Epithelial cell of esophagus (primary cell): ENCODE results near the gene AGT.
"Not testable (repeated sequence)": the region's sequence is repeated elsewhere in the genome, so short reads cannot be mapped to it uniquely, and the experiment has no call there.

Experiments
- DNase-seq: peaks from one replicate; pipeline ENCODE4 v3.0.0; 2010; ENCODE audit warnings: low read depth
- H3K4me3 ChIP-seq: 2 replicates; pipeline ENCODE4 v1.5.1; 2011; ENCODE audit warnings: mild to moderate bottlenecking, low read length, control low read depth
- CTCF ChIP-seq: IDR thresholded peaks from 2 replicates; pipeline ENCODE4 v1.5.1; 2011; ENCODE audit warnings: low read depth, mild to moderate bottlenecking, low read length, control low read depth, inconsistent platforms; ENCODE audit not compliant: insufficient read depth; ENCODE audit errors: missing control alignments

AGT gene

GRCh38 chr1:230728710-230729392, 14.9 kb upstream of the AGT start:
- no peak overlapping the region for H3K4me3 ChIP-seq
- DNase-seq, result no peak
- TF ChIP-seq CTCF, result no peak

DNA sequence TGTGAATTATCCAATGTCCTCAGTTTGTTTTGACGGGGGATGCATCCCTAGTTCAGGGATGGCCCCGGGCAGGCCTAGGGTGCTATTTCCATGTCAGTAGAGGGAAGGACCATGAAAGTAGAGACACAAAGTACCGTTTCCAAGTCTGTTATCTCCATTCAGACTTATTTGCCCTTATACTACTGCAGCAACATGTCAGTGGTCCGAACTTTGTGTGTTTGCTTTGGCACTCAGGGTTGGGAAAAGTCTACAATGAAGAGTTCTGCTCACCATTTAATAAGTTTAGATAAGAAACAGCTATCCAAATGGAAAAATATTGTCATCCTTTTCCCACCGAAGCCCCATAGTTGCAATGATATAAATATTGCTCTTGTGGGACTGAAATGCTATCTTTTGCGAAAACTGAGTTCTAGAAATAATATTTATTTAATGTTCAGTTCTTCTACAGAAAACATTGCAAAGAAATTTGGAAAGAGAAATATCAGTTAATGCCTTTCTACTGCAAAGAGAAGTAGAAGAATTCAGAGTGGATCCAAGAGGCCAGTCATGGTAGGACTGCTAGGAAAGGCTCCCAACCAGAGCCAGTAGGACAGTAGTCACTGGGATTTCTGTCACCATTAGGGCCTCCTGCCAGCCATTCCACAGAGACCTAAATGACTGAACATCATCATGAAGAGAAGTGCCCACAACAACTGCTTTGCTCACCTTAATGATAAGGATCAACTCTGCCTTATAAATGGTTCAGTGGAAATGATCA, 11.5 kb upstream of the AGT start:
- no peak overlapping the region for H3K4me3 ChIP-seq
- no peak for DNase-seq
- TF ChIP-seq CTCF, result no peak

DNA sequence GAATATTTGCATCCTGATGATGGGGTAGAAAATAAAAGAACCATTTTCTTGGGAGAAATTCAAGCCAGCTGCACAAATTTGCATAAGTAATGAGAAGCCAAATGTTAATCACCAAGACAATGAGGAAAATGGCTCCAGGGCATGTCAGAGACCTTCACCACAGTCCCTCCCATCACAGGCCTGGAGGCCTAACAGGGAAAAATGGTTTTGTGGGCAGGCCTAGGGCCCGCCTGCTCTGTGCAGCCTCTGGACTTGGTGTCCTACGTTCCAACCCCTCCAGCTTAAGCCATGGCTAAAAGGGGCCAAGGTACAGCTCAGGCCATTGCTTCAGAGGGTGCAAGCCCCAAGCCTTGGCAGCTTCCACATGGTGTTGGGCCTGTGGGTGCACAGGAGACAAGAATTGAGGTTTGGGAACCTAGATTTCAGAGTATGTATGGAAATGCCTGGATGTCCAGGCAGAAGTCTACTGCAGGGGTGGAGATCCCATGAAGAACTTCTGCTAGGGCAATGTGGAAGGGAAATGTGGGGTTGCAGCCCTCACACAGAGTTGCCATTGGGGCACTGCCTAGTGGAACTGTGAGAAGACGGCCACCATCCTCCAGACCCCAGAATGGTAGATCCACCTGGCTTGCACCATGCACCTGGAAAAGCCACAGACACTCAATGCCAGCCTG, 8.1 kb upstream of the AGT start:
- not testable (repeated sequence) for DNase-seq, H3K4me3 ChIP-seq

- no peak for TF ChIP-seq CTCF
- no peak overlapping the region for H3K4me3 ChIP-seq
- no peak for DNase-seq
These were observed 3.3 kb upstream of the AGT start for GRCh38 chr1:230717251-230717650.

DNA sequence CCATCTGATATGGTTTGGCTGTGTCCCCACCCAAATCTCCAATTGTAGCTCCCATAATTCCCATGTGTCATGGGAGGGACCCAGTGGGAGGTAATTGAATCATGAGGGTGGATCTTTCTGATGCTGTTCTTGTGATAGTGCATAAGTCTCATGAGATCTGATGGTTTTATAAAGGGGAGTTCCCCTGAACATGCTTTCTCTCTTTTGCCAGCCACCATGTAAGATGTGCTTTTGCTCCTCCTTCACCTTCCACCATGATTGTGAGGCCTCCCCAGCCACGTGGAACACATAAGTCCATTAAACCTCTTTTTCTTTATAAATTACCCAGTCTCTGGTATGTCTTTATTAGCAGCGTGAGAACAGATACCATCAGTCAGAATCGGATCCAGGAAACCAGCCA, 2.5 kb upstream of the AGT start:
- DNase-seq, H3K4me3 ChIP-seq: not testable (repeated sequence)

DNA sequence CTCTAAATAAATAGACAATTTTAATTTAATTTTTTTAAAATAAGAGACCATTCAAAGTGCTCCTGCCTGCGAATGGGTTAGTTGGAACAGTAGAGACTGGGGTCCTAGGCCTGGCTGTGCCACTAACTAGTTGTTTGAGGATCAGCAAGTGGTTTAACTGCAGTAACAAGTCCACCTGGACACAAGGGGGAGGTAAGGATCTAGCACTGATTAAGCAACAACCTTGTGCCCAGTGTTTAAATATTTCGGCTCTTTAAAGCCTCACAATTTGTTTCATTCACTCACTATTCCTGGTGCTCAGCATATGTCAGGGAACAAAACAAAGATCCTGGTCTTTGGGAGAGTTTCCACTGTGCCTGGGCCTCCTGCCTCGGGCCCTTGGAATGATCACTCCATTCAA, 1.6 kb upstream of the AGT start:
- DNase-seq, result no peak
- no peak for TF ChIP-seq CTCF
- no peak overlapping the region for H3K4me3 ChIP-seq

GRCh38 chr1:230713547-230713914, 391 bp downstream of the AGT start:
- TF ChIP-seq CTCF, result no peak
- DNase-seq, result no peak
- H3K4me3 ChIP-seq, result no peak overlapping the region

DNA sequence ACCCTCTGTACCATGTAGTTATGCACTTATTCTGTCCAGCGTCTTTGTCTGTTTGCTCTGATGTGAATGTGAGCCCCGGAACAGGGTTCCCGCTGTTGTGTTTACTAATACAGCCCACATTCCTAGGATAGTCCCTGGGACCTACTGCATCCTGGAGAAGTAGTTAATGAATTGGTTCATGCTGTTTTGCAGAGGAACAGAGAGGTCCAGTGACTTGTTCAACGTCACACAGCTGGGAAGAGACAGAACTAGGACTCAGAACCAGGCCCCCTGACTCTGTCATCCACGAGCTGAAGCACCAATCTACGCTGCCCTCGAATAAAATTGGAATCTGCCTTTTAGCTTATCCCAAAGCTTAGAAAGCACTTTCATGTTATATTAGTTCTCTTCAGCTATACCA, 784 bp downstream of the AGT start:
- TF ChIP-seq CTCF, result no peak
- DNase-seq, result no peak

More for the DNA sequence above, 784 bp downstream of the AGT start:
- no peak overlapping the region for H3K4me3 ChIP-seq
